Posterior vena cava (tissue), 2 donors: Measurements from ENCODE around the gene SMG6. TPM values are rescaled to one million over a fixed set of nuclear protein-coding genes. Genes with fewer than 3 reads are reported as not detected.
A peak's percentile ranks its signal among the peaks of the same experiment; 100 is the strongest.
"Not testable (repeated sequence)": the region's sequence is repeated elsewhere in the genome, so short reads cannot be mapped to it uniquely, and the experiment has no call there.

ENCODE experiments used
- DNase-seq: peaks from one replicate; pipeline ENCODE4 v3.0.0-alpha.2; 2020; ENCODE audit warnings: low spot score
- intact Hi-C, 2 donors: fragments of 100-400 bp; cut with DNase I; formaldehyde crosslinking; loops; one replicate each; pipeline versions ENCODE4 v1.14.1 to v1.14.2; 2022 to 2023
- total RNA-seq, 2 donors: library from RNA; stranded (reverse); fragmentation: NEBNext Ultra II Directional; extraction: Animal tissue kit (Norgen Biotek cat#: 25700); gene quantifications; one replicate each; pipeline ENCODE4 v1.2.1, GENCODE V29; 2021
- donor health status: DM: yes; HTN: yes; CAD: no.
- donor health status: DM: yes; HTN: yes; CAD: no.

The SMG6 gene
- total RNA-seq, 2 donors from 2014 or later, result 36.2 to 43.8 TPM

GRCh38 chr17:2142682-2143081 lies 160.9 kb downstream of the SMG6 start:
- DNase-seq, intact Hi-C loops: not testable (repeated sequence)

GRCh38 chr17:2140683-2141082 lies 162.9 kb downstream of the SMG6 start:
- DNase-seq, result no peak
- intact Hi-C loops, result no loop called here

- intact Hi-C loops, result no loop called here
Observed at GRCh38 chr17:2138761-2139160, 164.8 kb downstream of the SMG6 start.

GRCh38 chr17:2138318-2138717 lies 165.3 kb downstream of the SMG6 start:
- intact Hi-C loops, result no loop called here
- no peak for DNase-seq

More at GRCh38 chr17:2138761-2139160, 164.8 kb downstream of the SMG6 start:
- DNase-seq, result no peak

- no peak for DNase-seq
- intact Hi-C loops, result no loop called here
Observed at GRCh38 chr17:2137342-2138098, 166.1 kb downstream of the SMG6 start.

- intact Hi-C loops, result no loop called here
- no peak for DNase-seq
Observed at GRCh38 chr17:2136241-2136640, 167.3 kb downstream of the SMG6 start.

GRCh38 chr17:2128011-2128410 lies 175.6 kb downstream of the SMG6 start:
- intact Hi-C loops, result no loop called here
- no peak for DNase-seq

GRCh38 chr17:2125013-2125535 lies 178.5 kb downstream of the SMG6 start:
- intact Hi-C loops, result no loop called here
- DNase-seq, result no peak

GRCh38 chr17:2124391-2124790 lies 179.2 kb downstream of the SMG6 start:
- DNase-seq, result no peak
- intact Hi-C loops, result no loop called here

GRCh38 chr17:2123375-2124251 lies 180.0 kb downstream of the SMG6 start:
- intact Hi-C loops, result no loop called here
- DNase-seq, result no peak

GRCh38 chr17:2122641-2123302 lies 180.8 kb downstream of the SMG6 start:
- DNase-seq, result peak; percentile 89
- intact Hi-C loops, result no loop called here

- DNase-seq, result no peak
- intact Hi-C loops, result no loop called here
Observed at GRCh38 chr17:2120586-2121335, 182.8 kb downstream of the SMG6 start.

- intact Hi-C loops, result no loop called here
- no peak for DNase-seq
Observed at GRCh38 chr17:2113279-2113622, 190.3 kb downstream of the SMG6 start.

GRCh38 chr17:2111691-2112090 lies 191.9 kb downstream of the SMG6 start:
- intact Hi-C loops, result no loop called here
- DNase-seq, result no peak

- intact Hi-C loops, result no loop called here
Observed at GRCh38 chr17:2110436-2110835, 193.1 kb downstream of the SMG6 start.

GRCh38 chr17:2108170-2108569 lies 195.4 kb downstream of the SMG6 start:
- intact Hi-C loops, result no loop called here
- no peak for DNase-seq

More at GRCh38 chr17:2110436-2110835, 193.1 kb downstream of the SMG6 start:
- no peak for DNase-seq

GRCh38 chr17:2107506-2107905 lies 196.1 kb downstream of the SMG6 start:
- intact Hi-C loops, result no loop called here
- no peak for DNase-seq

- intact Hi-C loops, result no loop called here
- no peak for DNase-seq
Observed at GRCh38 chr17:2107050-2107449, 196.5 kb downstream of the SMG6 start.

GRCh38 chr17:2106308-2106955 lies 197.2 kb downstream of the SMG6 start:
- DNase-seq, result no peak
- intact Hi-C loops, result no loop called here
